ENCODE results near the gene MGRN1.

GRCh38 chr16:4628283-4628682, 3.7 kb downstream of the MGRN1 start:
- no peak for TF ChIP-seq RARB (CRISPR knock-in tag; IDR thresholded peaks at IDR 0.05)
- no peak for TF ChIP-seq ARNTL (CRISPR knock-in tag; IDR thresholded peaks at IDR 0.05; ENCODE audit: borderline replicate concordance, low read depth)
- no peak for TF ChIP-seq PPARA (CRISPR knock-in tag; IDR thresholded peaks at IDR 0.05; ENCODE audit: borderline replicate concordance)
- TF ChIP-seq BACH2 (CRISPR knock-in tag; IDR thresholded peaks at IDR 0.05; ENCODE audit: borderline replicate concordance) = no peak
- TF ChIP-seq ZNF565 (CRISPR knock-in tag; conservative IDR thresholded peaks at IDR 0.05; ENCODE audit: low read depth) = no peak
- no peak for TF ChIP-seq CREB5 (CRISPR knock-in tag; IDR thresholded peaks at IDR 0.05; ENCODE audit: low read depth)
- no peak for TF ChIP-seq ZFP30 (CRISPR knock-in tag; IDR thresholded peaks at IDR 0.05)
- TF ChIP-seq PATZ1 (CRISPR knock-in tag; IDR thresholded peaks at IDR 0.05; ENCODE audit: borderline replicate concordance) = no peak
- TF ChIP-seq POU6F1 (CRISPR knock-in tag; IDR thresholded peaks at IDR 0.05; ENCODE audit: borderline replicate concordance, low read depth) = no peak
- TF ChIP-seq ZFP3 (CRISPR knock-in tag; IDR thresholded peaks at IDR 0.05) = no peak
- TF ChIP-seq TSHZ2 (CRISPR knock-in tag; IDR thresholded peaks at IDR 0.05) = no peak
- no peak for TF ChIP-seq SNAI2 (CRISPR knock-in tag; IDR thresholded peaks at IDR 0.05)
- TF ChIP-seq ZNF70 (CRISPR knock-in tag; IDR thresholded peaks at IDR 0.05) = no peak
- TF ChIP-seq ZC3H10 (CRISPR knock-in tag; IDR thresholded peaks at IDR 0.05) = no peak

Data from SK-N-SH treated with all-trans-retinoic acid at 6 μM for 48 hours (cell line).